ENCODE measurements around the gene F2.

GRCh38 chr11:46680815-46681214 is 38.2 kb upstream of the F2 start:
- TF ChIP-seq CTCF (IDR thresholded peaks at IDR 0.05): no peak
- no peak for TF ChIP-seq POLR2A (IDR thresholded peaks at IDR 0.05)

All from adrenal gland (tissue), 5 donors.